Urothelium cell line (cell line): ENCODE measurements around the gene STAU1.
"Not testable (repeated sequence)": the region's sequence is repeated elsewhere in the genome, so short reads cannot be mapped to it uniquely, and the experiment has no call there.

Experiments
- DNase-seq: peaks from one replicate; pipeline ENCODE4 v3.0.0; 2011; ENCODE audit warnings: low spot score, mixed read lengths
- FAIRE-seq: peaks from 2 replicates; lab custom pipeline; 2011; peaks lifted over from hg19 to GRCh38; lab: Jason Lieb, UNC

STAU1 gene

GRCh38 chr20:49082295-49082694 lies 105.8 kb downstream of the STAU1 start:
- not testable (repeated sequence) for DNase-seq, FAIRE-seq

GRCh38 chr20:49078310-49078709 lies 109.8 kb downstream of the STAU1 start:
- DNase-seq (no peak), FAIRE-seq (no peak)

GRCh38 chr20:49074521-49074920 lies 113.6 kb downstream of the STAU1 start:
- DNase-seq (no peak), FAIRE-seq (no peak)
